PC-3 (cell line): ENCODE results near the gene ST3GAL3. TPM values are rescaled to one million over a fixed set of nuclear protein-coding genes. Genes with fewer than 3 reads are reported as not detected.

ENCODE experiments used
- ATAC-seq: fragments of 200-7000 bp; cut with Tn5 transposase; 2 replicates; pipeline ENCODE4 v1.9.1; 2020; ENCODE audit warnings: mild to moderate bottlenecking, moderate library complexity
- BruUV-seq: library from RNA; stranded (reverse); fragments of 400-500 nt; replicated peaks from 2 replicates; lab custom pipeline; 2021; lab: Mats Ljungman, UMichigan
- CTCF ChIA-PET: fragments of 300-600 bp; sonication (Branson Sonifier 250); formaldehyde crosslinking; loops from one replicate; lab custom pipeline; 2022; ENCODE audit warnings: antibody characterized with exemption; lab: Charles Lee
- POLR2A ChIA-PET: fragments of 300-600 bp; sonication (Branson Sonifier 250); formaldehyde crosslinking; loops from one replicate; lab custom pipeline; 2022; ENCODE audit warnings: antibody characterized with exemption; ENCODE audit not compliant: unreplicated experiment; lab: Charles Lee
- DNase-seq: peaks from one replicate; pipeline ENCODE4 v3.0.0-alpha.2; 2015
- H2AFZ ChIP-seq: fragments of 300-600 bp; sonication (generic); 2 replicates; pipeline ENCODE4 v1.6.0; 2016; ENCODE audit warnings: antibody characterized with exemption, low read length
- H3F3A ChIP-seq: fragments of 300-600 bp; sonication (generic); one replicate; pipeline ENCODE4 v1.6.0; 2017; ENCODE audit warnings: antibody characterized with exemption, low read length, control low read depth, mild to moderate bottlenecking; ENCODE audit not compliant: unreplicated experiment
- H3K27ac ChIP-seq: fragments of 300-600 bp; sonication (generic); 2 replicates; pipeline ENCODE4 v1.5.1; 2016; ENCODE audit warnings: mild to moderate bottlenecking, low read length
- H3K27me3 ChIP-seq: fragments of 300-600 bp; sonication (generic); 2 replicates; pipeline ENCODE4 v1.6.1; 2016; ENCODE audit warnings: low read length, mixed read lengths
- H3K36me3 ChIP-seq: fragments of 300-600 bp; sonication (generic); 2 replicates; pipeline ENCODE4 v1.6.1; 2016; ENCODE audit warnings: low read depth, mixed run types, low read length, mixed read lengths
- H3K4me1 ChIP-seq: fragments of 300-600 bp; sonication (generic); 2 replicates; pipeline ENCODE4 v1.5.1; 2016; ENCODE audit warnings: low read length; ENCODE audit not compliant: insufficient read depth
- H3K4me2 ChIP-seq: fragments of 300-600 bp; sonication (generic); 2 replicates; pipeline ENCODE4 v1.6.0; 2016; ENCODE audit warnings: low read length
- H3K4me3 ChIP-seq: fragments of 300-600 bp; sonication (generic); 2 replicates; pipeline ENCODE4 v1.5.1; 2016; ENCODE audit warnings: mild to moderate bottlenecking, low read length, mixed read lengths
- H3K79me2 ChIP-seq: fragments of 300-600 bp; sonication (generic); 2 replicates; pipeline ENCODE4 v1.6.1; 2017; ENCODE audit warnings: low read length, mixed read lengths
- H3K9ac ChIP-seq: fragments of 300-600 bp; sonication (generic); 2 replicates; pipeline ENCODE4 v1.6.0; 2016; ENCODE audit warnings: mild to moderate bottlenecking, low read length
- H3K9me2 ChIP-seq: fragments of 300-600 bp; sonication (generic); replicated peaks from 2 replicates; pipeline ENCODE4 v1.6.1; 2016; ENCODE audit warnings: mixed run types, low read length, mixed read lengths
- H3K9me3 ChIP-seq: fragments of 300-600 bp; sonication (generic); 2 replicates; pipeline ENCODE4 v1.6.1; 2016; ENCODE audit warnings: low read length, mixed read lengths
- H4K20me1 ChIP-seq: fragments of 300-600 bp; sonication (generic); 2 replicates; pipeline ENCODE4 v1.6.1; 2016; ENCODE audit warnings: low read length, mixed read lengths
- CTCF ChIP-seq: fragments of 300-600 bp; sonication (generic); conservative IDR thresholded peaks from 2 replicates; pipeline ENCODE4 v1.5.1; 2017; ENCODE audit warnings: antibody characterized with exemption, low read depth, mild to moderate bottlenecking, low read length
- EZH2 ChIP-seq: fragments of 300-600 bp; sonication (generic); IDR thresholded peaks from one replicate; pipeline ENCODE4 v1.6.1; 2017; ENCODE audit warnings: antibody characterized with exemption, mild to moderate bottlenecking, low read length; ENCODE audit not compliant: unreplicated experiment
- EZH2phosphoT487 ChIP-seq: fragments of 300-600 bp; sonication (generic); IDR thresholded peaks from 2 replicates; pipeline ENCODE4 v1.6.1; 2018; ENCODE audit warnings: mild to moderate bottlenecking, antibody characterized with exemption, low read length, borderline replicate concordance
- intact Hi-C: fragments of 100-400 bp; cut with micrococcal nuclease; formaldehyde crosslinking; loops from 2 replicates; pipeline ENCODE4 v1.9.0; 2023
- total RNA-seq: library from RNA; depleted of rRNA; stranded (reverse); fragments of >200 nt; gene quantifications from 2 replicates; pipeline ENCODE4 v1.2.3, GENCODE V29; 2014

Gene ST3GAL3
- total RNA-seq, 1 experiment from 2014 or later = 9.0 TPM

DNA sequence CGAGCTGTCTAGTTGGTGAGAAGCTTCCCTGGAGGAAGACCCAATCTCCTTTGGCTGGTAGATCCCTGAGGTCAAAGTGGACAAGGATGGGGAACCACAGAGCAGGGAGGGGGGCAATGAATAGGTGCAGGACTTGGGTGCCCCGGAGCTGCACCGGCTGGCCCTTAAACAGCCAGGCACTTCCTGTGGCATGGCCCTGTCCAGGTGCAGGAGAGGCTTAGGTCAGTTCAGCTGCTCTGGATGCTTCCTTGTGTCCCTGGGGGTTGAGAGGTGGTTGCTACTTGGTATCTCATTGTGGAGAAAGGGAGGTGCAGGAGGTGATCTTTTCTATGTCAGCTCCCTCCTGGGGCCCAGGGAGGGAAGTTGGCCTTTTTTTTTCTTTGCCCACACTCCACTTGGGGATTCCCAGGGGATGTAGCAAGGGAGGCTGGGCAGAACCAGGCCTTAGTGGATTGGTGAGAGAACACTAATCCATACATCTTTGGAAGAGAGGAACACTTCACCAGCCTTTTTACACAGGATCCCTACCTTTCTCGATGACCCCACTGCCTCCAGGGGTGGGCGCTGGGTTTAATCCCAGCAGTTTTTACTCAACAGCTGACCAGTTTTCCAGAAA is 1.2 kb upstream of the ST3GAL3 start:
- Histone ChIP-seq H3K36me3 (peaks cover 31% of the 10 kb centered on the region), H3F3A (no peaks in the 10 kb centered on the region), H3K9me3 (no peaks in the 10 kb centered on the region), H3K4me2 (peak overlapping the region; percentile 99), H3K27me3 (no peaks in the 10 kb centered on the region), H2AFZ (peak overlapping the region; percentile 87; the same call in 1 of the 2 replicates), H3K79me2 (peaks cover 33% of the 10 kb centered on the region), H3K4me3 (peak overlapping the region; percentile 83), H3K4me1 (peaks cover 30% of the 10 kb centered on the region), H3K9ac (peak overlapping the region; percentile 82), H3K9me2 (no peaks in the 10 kb centered on the region), H4K20me1 (no peaks in the 10 kb centered on the region), H3K27ac (0 out of 2 replicates have a peak overlapping the region, but pooled peaks have one; percentile 17)
- POLR2A ChIA-PET = interaction anchor here (0.7 kb wide), 1 partner anchor 435 kb away, joined by 6 read pairs; no protein-coding TSS in a partner anchor
- intact Hi-C loops = loop anchor here (2.0 to 5.0 kb wide), 2 partner anchors 55 to 241 kb away; partner anchors contain the start of genes IPO13 and KDM4A
- ATAC-seq = no peak
- no TSS peak for BruUV-seq
- CTCF ChIA-PET = interaction anchor here (1.2 kb wide), 1 partner anchor 124 kb away, joined by 3 read pairs; no protein-coding TSS in a partner anchor
- TF ChIP-seq EZH2 (no peak), EZH2phosphoT487 (no peak), CTCF (no peak)
- DNase-seq = no peak

DNA sequence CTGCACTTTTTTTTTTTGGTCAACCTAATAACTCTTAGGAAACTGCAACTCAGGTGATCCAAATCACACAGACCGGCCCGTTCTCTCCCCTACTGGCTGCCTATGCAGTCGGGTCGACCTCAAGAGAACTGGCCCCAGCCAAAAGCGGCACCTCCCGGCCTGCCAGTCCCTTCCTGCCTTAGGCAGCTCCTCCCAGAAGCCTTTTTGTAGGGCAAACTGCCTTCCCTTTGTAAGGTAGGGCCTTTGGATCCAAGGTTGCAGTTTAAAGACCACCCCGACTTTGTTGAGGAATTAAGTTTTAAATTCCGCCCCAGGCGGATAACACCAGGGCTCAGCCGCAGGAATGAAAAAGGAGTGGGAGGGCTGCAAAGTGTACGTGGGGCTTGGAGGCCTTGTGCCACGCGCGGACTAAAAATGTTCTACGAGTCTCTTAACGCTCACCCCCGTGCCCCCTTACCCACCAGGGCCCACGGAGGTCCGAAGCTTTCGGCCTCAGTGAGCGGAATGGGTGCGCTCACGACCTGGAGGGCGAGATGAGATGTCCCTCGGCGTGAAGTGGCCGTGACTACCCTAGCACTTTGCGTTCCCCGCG is 642 bp upstream of the ST3GAL3 start:
- peak overlapping the region; percentile 83 for H3K4me3 ChIP-seq
- no peaks in the 10 kb centered on the region for H3K9me3 ChIP-seq
- no peaks in the 10 kb centered on the region for H3K27me3 ChIP-seq
- H3K36me3 ChIP-seq = peaks cover 25% of the 10 kb centered on the region
- TF ChIP-seq EZH2phosphoT487 (no peak), EZH2 (no peak), CTCF (no peak)
- peak overlapping the region; percentile 99 for H3K4me2 ChIP-seq
- no peaks in the 10 kb centered on the region for H3K9me2 ChIP-seq
- DNase-seq = peak; percentile 47
- no peaks in the 10 kb centered on the region for H3F3A ChIP-seq
- peaks cover 36% of the 10 kb centered on the region for H3K4me1 ChIP-seq
- intact Hi-C loops = loop anchor here (2.0 to 5.0 kb wide), 2 partner anchors 56 to 241 kb away; partner anchors contain the start of genes IPO13 and KDM4A
- ChIA-PET POLR2A (interaction anchor here (0.7 to 0.8 kb wide), 2 partner anchors 57 to 436 kb away, joined by 3 to 6 read pairs; partner anchors contain the start of gene KDM4A), CTCF (interaction anchor here (0.6 to 1.2 kb wide), 4 partner anchors 124 to 383 kb away, joined by 3 to 8 read pairs (median 3); no protein-coding TSS in a partner anchor)
- peak; percentile 29 for ATAC-seq
- peak overlapping the region; percentile 82 for H3K9ac ChIP-seq
- BruUV-seq = TSS peak; percentile 90
- peaks cover 33% of the 10 kb centered on the region for H3K79me2 ChIP-seq
- no peaks in the 10 kb centered on the region for H4K20me1 ChIP-seq
- H2AFZ ChIP-seq = peak overlapping the region; percentile 87
- peak overlapping the region; percentile 17; the same call in 1 of the 2 replicates for H3K27ac ChIP-seq
